Mammary epithelial cell (primary cell): ENCODE data around the gene NR3C2.

ENCODE experiments used
- CTCF ChIP-seq, 2 donors: IDR thresholded peaks in 1 of 2; conservative IDR thresholded peaks in 1 of 2; 2 replicates each; pipeline ENCODE4 v1.5.1; 2011 to 2012; ENCODE audit warnings: inconsistent platforms in 2 of 2, low read length in 2 of 2, mild to moderate bottlenecking in 2 of 2, control low read depth in 1 of 2, low read depth in 1 of 2; ENCODE audit not compliant: insufficient read depth in 1 of 2; ENCODE audit errors: extremely low read depth in 1 of 2
- EZH2 ChIP-seq: IDR thresholded peaks from 2 replicates; pipeline ENCODE4 v1.6.1; 2012; ENCODE audit warnings: low read length, inconsistent platforms, borderline replicate concordance

DNA sequence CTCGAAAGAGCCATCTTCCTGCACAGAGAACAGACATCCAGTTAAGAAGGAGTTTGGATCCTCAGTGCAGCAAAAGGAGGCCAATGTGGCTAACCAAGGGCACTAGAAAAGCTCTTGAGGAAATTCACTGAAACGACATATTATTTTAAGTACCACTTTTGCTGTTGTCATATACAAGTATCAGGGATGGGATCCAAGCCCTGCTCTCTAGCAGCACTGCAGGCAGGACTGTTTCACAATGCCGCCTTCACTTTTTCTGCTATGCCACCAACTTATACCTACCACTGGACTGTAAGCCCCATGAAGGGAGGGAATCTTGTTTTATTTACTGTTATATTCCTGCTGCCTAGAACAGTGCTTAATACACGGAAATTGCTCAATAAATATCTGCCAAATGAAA is 299.0 kb downstream of the NR3C2 start:
- TF ChIP-seq CTCF (conservative IDR thresholded peaks at IDR 0.05 in 1 of 2, IDR thresholded peaks at IDR 0.05 in 1 of 2; ENCODE audit: extremely low read depth in 1 of 2, insufficient read depth in 1 of 2, low read depth in 1 of 2, low read length in 2 of 2) (no peak), EZH2 (no peak)
